Measurements from ENCODE around the gene SARS1. TPM values are rescaled to one million over a fixed set of nuclear protein-coding genes. Genes with fewer than 3 reads are reported as not detected.

Gene SARS1
- polyA plus RNA-seq, 1 experiment = 301 TPM

GRCh38 chr1:109192433-109192832, 21.3 kb upstream of the SARS1 start:
- Histone ChIP-seq H3K9me3 (ENCODE audit: control insufficient read depth, insufficient read depth, low read length) (no peaks in the 10 kb centered on the region), H3K4me3 (ENCODE audit: low read depth, low read length) (no peak overlapping the region), H3K27me3 (ENCODE audit: control insufficient read depth, insufficient read depth, low read length) (no peaks in the 10 kb centered on the region), H3K27ac (ENCODE audit: low read depth, low read length) (no peak overlapping the region)
- ChIA-PET POLR2A (no interaction called here), CTCF (interaction anchor here (0.6 kb wide), 2 partner anchors 10 to 80 kb away, joined by 3 read pairs; a partner anchor contains a TSS)
- TF ChIP-seq CTCF (IDR thresholded peaks at IDR 0.05; ENCODE audit: low read depth, low read length) = no peak
- DNase-seq (ENCODE audit: low read depth, low spot score) = no peak

- Histone ChIP-seq H3K9me3 (ENCODE audit: control insufficient read depth, insufficient read depth, low read length) (no peaks in the 10 kb centered on the region), H3K27me3 (ENCODE audit: control insufficient read depth, insufficient read depth, low read length) (no peaks in the 10 kb centered on the region), H3K27ac (ENCODE audit: low read depth, low read length) (no peak overlapping the region), H3K4me3 (ENCODE audit: low read depth, low read length) (no peak overlapping the region)
- CTCF ChIA-PET = interaction anchor here (1.0 to 1.6 kb wide), 3 partner anchors 12 to 52 kb away, joined by 3 to 7 read pairs (median 4); no protein-coding TSS in a partner anchor
- POLR2A ChIA-PET = interaction anchor here (0.5 to 0.6 kb wide), 2 partner anchors 10 to 83 kb away, joined by 5 to 6 read pairs; no protein-coding TSS in a partner anchor
- DNase-seq (ENCODE audit: low read depth, low spot score) = no peak
- TF ChIP-seq CTCF (IDR thresholded peaks at IDR 0.05; ENCODE audit: low read depth, low read length) = peak; percentile 54
Measured at GRCh38 chr1:109193653-109194590, 19.8 kb upstream of the SARS1 start.

GRCh38 chr1:109197158-109198042, 16.3 kb upstream of the SARS1 start:
- H3K9me3 ChIP-seq (ENCODE audit: control insufficient read depth, insufficient read depth, low read length) = no peaks in the 10 kb centered on the region
- ChIA-PET CTCF (interaction anchor here (0.6 to 2.2 kb wide), 3 partner anchors 10 to 97 kb away, joined by 4 to 7 read pairs (median 4); no protein-coding TSS in a partner anchor), POLR2A (interaction anchor here (1.1 to 2.0 kb wide), 4 partner anchors 16 to 97 kb away, joined by 3 to 12 read pairs (median 6); partner anchors contain the start of gene SARS1)
- no peaks in the 10 kb centered on the region for H3K27me3 ChIP-seq (ENCODE audit: control insufficient read depth, insufficient read depth, low read length)
- TF ChIP-seq CTCF (IDR thresholded peaks at IDR 0.05; ENCODE audit: low read depth, low read length) = no peak
- peak; percentile 96 for DNase-seq (ENCODE audit: low read depth, low spot score)
- no peak overlapping the region for H3K4me3 ChIP-seq (ENCODE audit: low read depth, low read length)
- H3K27ac ChIP-seq (ENCODE audit: low read depth, low read length) = peak overlapping the region; percentile 90

- peak; percentile 59 for DNase-seq (ENCODE audit: low read depth, low spot score)
- CTCF ChIA-PET = interaction anchor here (1.3 to 2.2 kb wide), 3 partner anchors 10 to 201 kb away, joined by 4 to 9 read pairs (median 7); no protein-coding TSS in a partner anchor
- TF ChIP-seq CTCF (IDR thresholded peaks at IDR 0.05; ENCODE audit: low read depth, low read length) = no peak
Measured at GRCh38 chr1:109198043-109198695, 15.5 kb upstream of the SARS1 start.

More at GRCh38 chr1:109198043-109198695, 15.5 kb upstream of the SARS1 start:
- H3K27me3 ChIP-seq (ENCODE audit: control insufficient read depth, insufficient read depth, low read length) = no peaks in the 10 kb centered on the region
- POLR2A ChIA-PET = interaction anchor here (1.1 to 2.0 kb wide), 3 partner anchors 16 to 98 kb away, joined by 3 to 12 read pairs (median 8); partner anchors contain the start of gene SARS1
- no peaks in the 10 kb centered on the region for H3K9me3 ChIP-seq (ENCODE audit: control insufficient read depth, insufficient read depth, low read length)
- H3K4me3 ChIP-seq (ENCODE audit: low read depth, low read length) = no peak overlapping the region
- H3K27ac ChIP-seq (ENCODE audit: low read depth, low read length) = peak overlapping the region; percentile 90
